Measurements from ENCODE around the gene ADAR.

ADAR gene

GRCh38 chr1:154568157-154568815 is 39.7 kb downstream of the ADAR start:
- no peak overlapping the region for H3K4ac ChIP-seq (ENCODE audit: low read depth, low read length)
- no peak overlapping the region for H2BK5ac ChIP-seq (ENCODE audit: low read depth, low read length, poor library complexity)
- DNase-seq = no peak
- H3K4me1 ChIP-seq (ENCODE audit: control insufficient read depth in 1 of 2, insufficient read depth in 2 of 2, low read length in 2 of 2) = peaks cover 4 to 5% of the 10 kb centered on the region in 2 experiments
- no peak overlapping the region for H2BK12ac ChIP-seq (ENCODE audit: low read length)
- no peak overlapping the region for H4K91ac ChIP-seq (ENCODE audit: low read depth, low read length)
- no peak overlapping the region for H2BK120ac ChIP-seq (ENCODE audit: insufficient read depth, low read length, poor library complexity)
- no peaks in the 10 kb centered on the region for H3K79me1 ChIP-seq (ENCODE audit: low read length)
- H3K9me3 ChIP-seq (ENCODE audit: insufficient read depth, low read depth, low read length) = peaks cover 8% of the 10 kb centered on the region
- H3K36me3 ChIP-seq (ENCODE audit: control insufficient read depth in 1 of 2, insufficient read depth in 2 of 2, low read length in 2 of 2) = no peaks in the 10 kb centered on the region
- no peak overlapping the region for H3K18ac ChIP-seq (ENCODE audit: low read length)
- no peak overlapping the region for H2AK5ac ChIP-seq (ENCODE audit: low read length)
- H4K8ac ChIP-seq (ENCODE audit: low read depth, low read length) = no peak overlapping the region
- no peak overlapping the region for H3K23ac ChIP-seq (ENCODE audit: low read length)
- no peak overlapping the region for H3K14ac ChIP-seq (ENCODE audit: low read length)
- peak overlapping the region; percentile 57 for H3K4me2 ChIP-seq (ENCODE audit: low read length)
- no peak overlapping the region for H4K12ac ChIP-seq (ENCODE audit: low read depth, low read length)
- H3K79me2 ChIP-seq (ENCODE audit: control insufficient read depth, insufficient read depth, low read length, poor library complexity) = no peaks in the 10 kb centered on the region
- peak overlapping the region; percentile 3 for H3K4me3 ChIP-seq (ENCODE audit: low read depth, low read length)
- WGBS (ENCODE audit: extremely low coverage, insufficient coverage, insufficient read length) = no CpG with 5 or more reads among the region's 17 CpGs
- H3K27me3 ChIP-seq (ENCODE audit: insufficient read depth, low read length) = no peaks in the 10 kb centered on the region
- H3K9ac ChIP-seq (ENCODE audit: low read length) = peak overlapping the region; percentile 35
- H2AFZ ChIP-seq (ENCODE audit: insufficient read depth, low read length, poor library complexity) = no peak overlapping the region
- no peak overlapping the region for H3K27ac ChIP-seq (ENCODE audit: low read depth, low read length)

GRCh38 chr1:154567386-154568156 is 40.4 kb downstream of the ADAR start, which contains the start of gene CHRNB2:
TSS of gene CHRNB2 (plus strand) at chr1:154567778. CDS start at chr1:154568045, 267 bp downstream.
- Histone ChIP-seq H3K9me3 (ENCODE audit: insufficient read depth, low read depth, low read length) (peaks cover 6% of the 10 kb centered on the region), H4K8ac (ENCODE audit: low read depth, low read length) (no peak within 1 kb of the TSS), H2AK5ac (ENCODE audit: low read length) (no peak within 1 kb of the TSS), H3K4ac (ENCODE audit: low read depth, low read length) (no peak within 1 kb of the TSS), H3K9ac (ENCODE audit: low read length) (peak within 1 kb of the TSS; percentile 35), H3K4me1 (ENCODE audit: control insufficient read depth in 1 of 2, insufficient read depth in 2 of 2, low read length in 2 of 2) (peaks cover 4 to 5% of the 10 kb centered on the region in 2 experiments), H3K18ac (ENCODE audit: low read length) (no peak within 1 kb of the TSS), H3K79me2 (ENCODE audit: control insufficient read depth, insufficient read depth, low read length, poor library complexity) (no peaks in the 10 kb centered on the region), H3K79me1 (ENCODE audit: low read length) (no peaks in the 10 kb centered on the region), H3K27me3 (ENCODE audit: insufficient read depth, low read length) (no peaks in the 10 kb centered on the region), H2AFZ (ENCODE audit: insufficient read depth, low read length, poor library complexity) (no peak within 1 kb of the TSS), H3K14ac (ENCODE audit: low read length) (no peak within 1 kb of the TSS), H3K4me3 (ENCODE audit: low read depth, low read length) (peak within 1 kb of the TSS; percentile 35), H2BK5ac (ENCODE audit: low read depth, low read length, poor library complexity) (no peak within 1 kb of the TSS), H4K12ac (ENCODE audit: low read depth, low read length) (no peak within 1 kb of the TSS), H3K27ac (ENCODE audit: low read depth, low read length) (no peak within 1 kb of the TSS), H2BK120ac (ENCODE audit: insufficient read depth, low read length, poor library complexity) (no peak within 1 kb of the TSS), H4K91ac (ENCODE audit: low read depth, low read length) (no peak within 1 kb of the TSS), H3K36me3 (ENCODE audit: control insufficient read depth in 1 of 2, insufficient read depth in 2 of 2, low read length in 2 of 2) (no peaks in the 10 kb centered on the region), H2BK12ac (ENCODE audit: low read length) (no peak within 1 kb of the TSS), H3K4me2 (ENCODE audit: low read length) (peak within 1 kb of the TSS; percentile 57), H3K23ac (ENCODE audit: low read length) (no peak within 1 kb of the TSS)
- DNase-seq = peak; percentile 65 to 84
- no CpG with 5 or more reads among the region's 53 CpGs for WGBS (ENCODE audit: extremely low coverage, insufficient coverage, insufficient read length)

- H3K4me2 ChIP-seq (ENCODE audit: low read length) = no peak overlapping the region
These were observed 42.1 kb downstream of the ADAR start for GRCh38 chr1:154565876-154566275.

GRCh38 chr1:154559466-154560044 is 48.4 kb downstream of the ADAR start:
- Histone ChIP-seq H2BK12ac (ENCODE audit: low read length) (no peak overlapping the region), H4K91ac (ENCODE audit: low read depth, low read length) (no peak overlapping the region), H4K8ac (ENCODE audit: low read depth, low read length) (peak overlapping the region; percentile 78), H2AFZ (ENCODE audit: insufficient read depth, low read length, poor library complexity) (no peak overlapping the region), H3K23ac (ENCODE audit: low read length) (no peak overlapping the region), H3K27ac (ENCODE audit: low read depth, low read length) (peak overlapping the region; percentile 79), H3K27me3 (ENCODE audit: insufficient read depth, low read length) (no peaks in the 10 kb centered on the region), H2BK5ac (ENCODE audit: low read depth, low read length, poor library complexity) (no peak overlapping the region), H3K79me2 (ENCODE audit: control insufficient read depth, insufficient read depth, low read length, poor library complexity) (peaks cover 13% of the 10 kb centered on the region), H3K4ac (ENCODE audit: low read depth, low read length) (no peak overlapping the region), H4K12ac (ENCODE audit: low read depth, low read length) (no peak overlapping the region), H3K9me3 (ENCODE audit: insufficient read depth, low read depth, low read length) (no peaks in the 10 kb centered on the region), H3K14ac (ENCODE audit: low read length) (no peak overlapping the region), H3K4me2 (ENCODE audit: low read length) (peak overlapping the region; percentile 82), H3K9ac (ENCODE audit: low read length) (no peak overlapping the region), H3K18ac (ENCODE audit: low read length) (no peak overlapping the region), H3K4me1 (ENCODE audit: control insufficient read depth in 1 of 2, insufficient read depth in 2 of 2, low read length in 2 of 2) (peaks cover 8 to 16% of the 10 kb centered on the region in 2 experiments), H3K36me3 (ENCODE audit: control insufficient read depth in 1 of 2, insufficient read depth in 2 of 2, low read length in 2 of 2) (peaks cover 10 to 13% of the 10 kb centered on the region in 2 experiments), H3K79me1 (ENCODE audit: low read length) (peaks cover 10% of the 10 kb centered on the region), H2BK120ac (ENCODE audit: insufficient read depth, low read length, poor library complexity) (no peak overlapping the region), H2AK5ac (ENCODE audit: low read length) (no peak overlapping the region), H3K4me3 (ENCODE audit: low read depth, low read length) (no peak overlapping the region)
- WGBS (ENCODE audit: extremely low coverage, insufficient coverage, insufficient read length) = no CpG with 5 or more reads among the region's 13 CpGs
- DNase-seq = peak; percentile 89 to 96

More at GRCh38 chr1:154565876-154566275, 42.1 kb downstream of the ADAR start:
- Histone ChIP-seq H3K4me1 (ENCODE audit: control insufficient read depth in 1 of 2, insufficient read depth in 2 of 2, low read length in 2 of 2) (peaks cover 4 to 5% of the 10 kb centered on the region in 2 experiments), H3K14ac (ENCODE audit: low read length) (no peak overlapping the region), H3K27ac (ENCODE audit: low read depth, low read length) (no peak overlapping the region), H3K9me3 (ENCODE audit: insufficient read depth, low read depth, low read length) (peaks cover 3% of the 10 kb centered on the region), H3K18ac (ENCODE audit: low read length) (no peak overlapping the region), H2AK5ac (ENCODE audit: low read length) (no peak overlapping the region), H3K27me3 (ENCODE audit: insufficient read depth, low read length) (no peaks in the 10 kb centered on the region), H3K79me1 (ENCODE audit: low read length) (no peaks in the 10 kb centered on the region), H3K4me3 (ENCODE audit: low read depth, low read length) (no peak overlapping the region), H4K12ac (ENCODE audit: low read depth, low read length) (no peak overlapping the region), H3K79me2 (ENCODE audit: control insufficient read depth, insufficient read depth, low read length, poor library complexity) (no peaks in the 10 kb centered on the region), H2AFZ (ENCODE audit: insufficient read depth, low read length, poor library complexity) (no peak overlapping the region), H3K36me3 (ENCODE audit: control insufficient read depth in 1 of 2, insufficient read depth in 2 of 2, low read length in 2 of 2) (no peaks in the 10 kb centered on the region), H4K8ac (ENCODE audit: low read depth, low read length) (no peak overlapping the region), H2BK5ac (ENCODE audit: low read depth, low read length, poor library complexity) (no peak overlapping the region), H2BK120ac (ENCODE audit: insufficient read depth, low read length, poor library complexity) (no peak overlapping the region), H2BK12ac (ENCODE audit: low read length) (no peak overlapping the region), H3K23ac (ENCODE audit: low read length) (no peak overlapping the region), H3K4ac (ENCODE audit: low read depth, low read length) (no peak overlapping the region), H4K91ac (ENCODE audit: low read depth, low read length) (no peak overlapping the region), H3K9ac (ENCODE audit: low read length) (no peak overlapping the region)
- no CpG with 5 or more reads among the region's 6 CpGs for WGBS (ENCODE audit: extremely low coverage, insufficient coverage, insufficient read length)
- DNase-seq = no peak

Measured in trophoblast cell (in vitro differentiated cells and primary cell).